K562 (cell line): ENCODE measurements around the gene B4GALNT4. TPM values are rescaled to one million over a fixed set of nuclear protein-coding genes. Genes with fewer than 3 reads are reported as not detected.

Source experiments
- ELF1 ChIP-seq: fragments of 200-800 bp; sonication (Bioruptor generic); IDR thresholded peaks from 2 replicates; pipeline ENCODE4 v1.6.1; 2016; ENCODE audit warnings: missing genetic modification characterization, missing compliant biosample characterization
- ELF4 ChIP-seq: fragments of 450-650 bp; formaldehyde crosslinking; IDR thresholded peaks from 2 replicates; pipeline ENCODE4 v1.4.0; 2022; ENCODE audit warnings: missing genetic modification characterization
- KLF1 ChIP-seq: fragments of 450-650 bp; IDR thresholded peaks from 2 replicates; pipeline ENCODE4 v1.6.1; 2016; ENCODE audit warnings: missing genetic modification characterization, missing compliant biosample characterization
- NFRKB ChIP-seq: fragments of 450-650 bp; IDR thresholded peaks from 2 replicates; pipeline ENCODE4 v1.6.1; 2016; ENCODE audit warnings: low read depth
- PHB2 ChIP-seq: fragments of 450-650 bp; IDR thresholded peaks from 2 replicates; pipeline ENCODE4 v1.6.1; 2017; ENCODE audit warnings: low read depth
- ZNF212 ChIP-seq: fragments of 450-650 bp; formaldehyde crosslinking; IDR thresholded peaks from 2 replicates; pipeline ENCODE4 v1.4.0; 2020; ENCODE audit warnings: mild to moderate bottlenecking
- polyA plus RNA-seq, 8 experiments: library from polyadenylated mRNA; depleted of rRNA in 4 of 8; stranded (reverse) in 5 of 8; unstranded in 3 of 8; fragments of >200 nt; fragmentation: Nextera tagmentation in 2 of 8; fragmentation: Illumina TruSeq in 1 of 8; extraction: Ambion mirVana in 2 of 8; extraction: Trizol in 1 of 8; gene quantifications; 2 replicates each; pipeline versions ENCODE4 v1.2.1 to v1.2.3, GENCODE V29; 2011 to 2014; ENCODE audit warnings: inconsistent platforms in 1 of 8, missing spikeins in 1 of 8
- total RNA-seq, 7 experiments: library from RNA; depleted of rRNA in 6 of 7; stranded (reverse); fragments of >200 nt in 6 of 7; fragmentation: Illumina TruSeq in 2 of 7; extraction: Trizol in 2 of 7; gene quantifications; 2 replicates each; pipeline versions ENCODE4 v1.2.1 to v1.2.3, GENCODE V29; 2011 to 2021; ENCODE audit warnings: low replicate concordance in 1 of 7
- TF ChIP-seq, protein P1 (sequence below), 2 experiments: fragments of 450-650 bp in 1 of 2; sonication (generic) in 1 of 2; formaldehyde crosslinking in 1 of 2; IDR thresholded peaks; 2 replicates each; pipeline versions ENCODE4 v1.7.1 to v1.9.0; 2016 to 2022; ENCODE audit warnings: inconsistent platforms in 1 of 2, mild to moderate bottlenecking in 1 of 2, missing genetic modification reagents in 1 of 2
- TF ChIP-seq, protein P2 (sequence below): fragments of 450-650 bp; IDR thresholded peaks from 2 replicates; pipeline ENCODE4 v1.6.1; 2018; ENCODE audit not compliant: partially characterized antibody
- TF ChIP-seq, protein P3 (sequence below): fragments of 250-450 bp; sonication (Bioruptor Pico); IDR thresholded peaks from 2 replicates; pipeline ENCODE4 v1.5.0; 2021
- TF ChIP-seq, protein P4 (sequence below), 2 experiments: fragments of 450-650 bp; IDR thresholded peaks; 2 replicates each; pipeline ENCODE4 v1.6.1; 2018; ENCODE audit warnings: mild to moderate bottlenecking in 2 of 2, low read depth in 1 of 2; ENCODE audit not compliant: partially characterized antibody in 2 of 2

The B4GALNT4 gene
- total and polyA plus RNA-seq, 9 of the 15 experiments (the other 6 are each of a cell fraction or from before 2014, with no cell fraction given): 0.20 to 37.1 (median 10.8) TPM; not detected in 1

DNA sequence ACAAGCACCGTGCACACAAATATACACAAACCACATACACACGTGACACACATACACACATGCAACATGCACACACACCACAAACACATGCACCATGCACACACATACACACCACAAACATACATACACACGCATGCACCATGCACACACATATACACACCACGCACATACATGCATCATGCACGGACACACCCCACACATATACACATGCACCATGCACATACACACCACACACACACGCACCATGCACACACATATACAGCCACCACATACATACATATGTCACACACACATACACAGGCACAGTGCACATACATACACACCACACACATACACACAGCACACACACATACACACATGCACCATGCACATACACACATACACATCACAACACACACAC is 12.7 kb upstream of the B4GALNT4 start (continued):
- TF ChIP-seq, protein P1, sequence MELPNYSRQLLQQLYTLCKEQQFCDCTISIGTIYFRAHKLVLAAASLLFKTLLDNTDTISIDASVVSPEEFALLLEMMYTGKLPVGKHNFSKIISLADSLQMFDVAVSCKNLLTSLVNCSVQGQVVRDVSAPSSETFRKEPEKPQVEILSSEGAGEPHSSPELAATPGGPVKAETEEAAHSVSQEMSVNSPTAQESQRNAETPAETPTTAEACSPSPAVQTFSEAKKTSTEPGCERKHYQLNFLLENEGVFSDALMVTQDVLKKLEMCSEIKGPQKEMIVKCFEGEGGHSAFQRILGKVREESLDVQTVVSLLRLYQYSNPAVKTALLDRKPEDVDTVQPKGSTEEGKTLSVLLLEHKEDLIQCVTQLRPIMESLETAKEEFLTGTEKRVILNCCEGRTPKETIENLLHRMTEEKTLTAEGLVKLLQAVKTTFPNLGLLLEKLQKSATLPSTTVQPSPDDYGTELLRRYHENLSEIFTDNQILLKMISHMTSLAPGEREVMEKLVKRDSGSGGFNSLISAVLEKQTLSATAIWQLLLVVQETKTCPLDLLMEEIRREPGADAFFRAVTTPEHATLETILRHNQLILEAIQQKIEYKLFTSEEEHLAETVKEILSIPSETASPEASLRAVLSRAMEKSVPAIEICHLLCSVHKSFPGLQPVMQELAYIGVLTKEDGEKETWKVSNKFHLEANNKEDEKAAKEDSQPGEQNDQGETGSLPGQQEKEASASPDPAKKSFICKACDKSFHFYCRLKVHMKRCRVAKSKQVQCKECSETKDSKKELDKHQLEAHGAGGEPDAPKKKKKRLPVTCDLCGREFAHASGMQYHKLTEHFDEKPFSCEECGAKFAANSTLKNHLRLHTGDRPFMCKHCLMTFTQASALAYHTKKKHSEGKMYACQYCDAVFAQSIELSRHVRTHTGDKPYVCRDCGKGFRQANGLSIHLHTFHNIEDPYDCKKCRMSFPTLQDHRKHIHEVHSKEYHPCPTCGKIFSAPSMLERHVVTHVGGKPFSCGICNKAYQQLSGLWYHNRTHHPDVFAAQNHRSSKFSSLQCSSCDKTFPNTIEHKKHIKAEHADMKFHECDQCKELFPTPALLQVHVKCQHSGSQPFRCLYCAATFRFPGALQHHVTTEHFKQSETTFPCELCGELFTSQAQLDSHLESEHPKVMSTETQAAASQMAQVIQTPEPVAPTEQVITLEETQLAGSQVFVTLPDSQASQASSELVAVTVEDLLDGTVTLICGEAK (IDR thresholded peaks at IDR 0.05): no peak
- TF ChIP-seq, protein P1 (CRISPR knock-in tag; IDR thresholded peaks at IDR 0.05): no peak
- TF ChIP-seq PHB2 (no peak), KLF1 (no peak), NFRKB (0 out of 2 replicates have a peak, but pooled peaks have one; percentile 40), ELF4 (0 out of 2 replicates have a peak, but pooled peaks have one; percentile 27), ZNF212 (CRISPR knock-in tag) (no peak), ELF1 (0 out of 2 replicates have a peak, but pooled peaks have one; percentile 18)
- TF ChIP-seq, protein P2, sequence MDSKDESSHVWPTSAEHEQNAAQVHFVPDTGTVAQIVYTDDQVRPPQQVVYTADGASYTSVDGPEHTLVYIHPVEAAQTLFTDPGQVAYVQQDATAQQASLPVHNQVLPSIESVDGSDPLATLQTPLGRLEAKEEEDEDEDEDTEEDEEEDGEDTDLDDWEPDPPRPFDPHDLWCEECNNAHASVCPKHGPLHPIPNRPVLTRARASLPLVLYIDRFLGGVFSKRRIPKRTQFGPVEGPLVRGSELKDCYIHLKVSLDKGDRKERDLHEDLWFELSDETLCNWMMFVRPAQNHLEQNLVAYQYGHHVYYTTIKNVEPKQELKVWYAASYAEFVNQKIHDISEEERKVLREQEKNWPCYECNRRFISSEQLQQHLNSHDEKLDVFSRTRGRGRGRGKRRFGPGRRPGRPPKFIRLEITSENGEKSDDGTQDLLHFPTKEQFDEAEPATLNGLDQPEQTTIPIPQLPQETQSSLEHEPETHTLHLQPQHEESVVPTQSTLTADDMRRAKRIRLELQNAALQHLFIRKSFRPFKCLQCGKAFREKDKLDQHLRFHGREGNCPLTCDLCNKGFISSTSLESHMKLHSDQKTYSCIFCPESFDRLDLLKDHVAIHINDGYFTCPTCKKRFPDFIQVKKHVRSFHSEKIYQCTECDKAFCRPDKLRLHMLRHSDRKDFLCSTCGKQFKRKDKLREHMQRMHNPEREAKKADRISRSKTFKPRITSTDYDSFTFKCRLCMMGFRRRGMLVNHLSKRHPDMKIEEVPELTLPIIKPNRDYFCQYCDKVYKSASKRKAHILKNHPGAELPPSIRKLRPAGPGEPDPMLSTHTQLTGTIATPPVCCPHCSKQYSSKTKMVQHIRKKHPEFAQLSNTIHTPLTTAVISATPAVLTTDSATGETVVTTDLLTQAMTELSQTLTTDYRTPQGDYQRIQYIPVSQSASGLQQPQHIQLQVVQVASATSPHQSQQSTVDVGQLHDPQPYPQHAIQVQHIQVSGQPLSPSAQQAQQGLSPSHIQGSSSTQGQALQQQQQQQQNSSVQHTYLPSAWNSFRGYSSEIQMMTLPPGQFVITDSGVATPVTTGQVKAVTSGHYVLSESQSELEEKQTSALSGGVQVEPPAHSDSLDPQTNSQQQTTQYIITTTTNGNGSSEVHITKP: no peak
- TF ChIP-seq, protein P3, sequence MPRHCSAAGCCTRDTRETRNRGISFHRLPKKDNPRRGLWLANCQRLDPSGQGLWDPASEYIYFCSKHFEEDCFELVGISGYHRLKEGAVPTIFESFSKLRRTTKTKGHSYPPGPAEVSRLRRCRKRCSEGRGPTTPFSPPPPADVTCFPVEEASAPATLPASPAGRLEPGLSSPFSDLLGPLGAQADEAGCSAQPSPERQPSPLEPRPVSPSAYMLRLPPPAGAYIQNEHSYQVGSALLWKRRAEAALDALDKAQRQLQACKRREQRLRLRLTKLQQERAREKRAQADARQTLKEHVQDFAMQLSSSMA (CRISPR knock-in tag): no peak
- TF ChIP-seq, protein P4, sequence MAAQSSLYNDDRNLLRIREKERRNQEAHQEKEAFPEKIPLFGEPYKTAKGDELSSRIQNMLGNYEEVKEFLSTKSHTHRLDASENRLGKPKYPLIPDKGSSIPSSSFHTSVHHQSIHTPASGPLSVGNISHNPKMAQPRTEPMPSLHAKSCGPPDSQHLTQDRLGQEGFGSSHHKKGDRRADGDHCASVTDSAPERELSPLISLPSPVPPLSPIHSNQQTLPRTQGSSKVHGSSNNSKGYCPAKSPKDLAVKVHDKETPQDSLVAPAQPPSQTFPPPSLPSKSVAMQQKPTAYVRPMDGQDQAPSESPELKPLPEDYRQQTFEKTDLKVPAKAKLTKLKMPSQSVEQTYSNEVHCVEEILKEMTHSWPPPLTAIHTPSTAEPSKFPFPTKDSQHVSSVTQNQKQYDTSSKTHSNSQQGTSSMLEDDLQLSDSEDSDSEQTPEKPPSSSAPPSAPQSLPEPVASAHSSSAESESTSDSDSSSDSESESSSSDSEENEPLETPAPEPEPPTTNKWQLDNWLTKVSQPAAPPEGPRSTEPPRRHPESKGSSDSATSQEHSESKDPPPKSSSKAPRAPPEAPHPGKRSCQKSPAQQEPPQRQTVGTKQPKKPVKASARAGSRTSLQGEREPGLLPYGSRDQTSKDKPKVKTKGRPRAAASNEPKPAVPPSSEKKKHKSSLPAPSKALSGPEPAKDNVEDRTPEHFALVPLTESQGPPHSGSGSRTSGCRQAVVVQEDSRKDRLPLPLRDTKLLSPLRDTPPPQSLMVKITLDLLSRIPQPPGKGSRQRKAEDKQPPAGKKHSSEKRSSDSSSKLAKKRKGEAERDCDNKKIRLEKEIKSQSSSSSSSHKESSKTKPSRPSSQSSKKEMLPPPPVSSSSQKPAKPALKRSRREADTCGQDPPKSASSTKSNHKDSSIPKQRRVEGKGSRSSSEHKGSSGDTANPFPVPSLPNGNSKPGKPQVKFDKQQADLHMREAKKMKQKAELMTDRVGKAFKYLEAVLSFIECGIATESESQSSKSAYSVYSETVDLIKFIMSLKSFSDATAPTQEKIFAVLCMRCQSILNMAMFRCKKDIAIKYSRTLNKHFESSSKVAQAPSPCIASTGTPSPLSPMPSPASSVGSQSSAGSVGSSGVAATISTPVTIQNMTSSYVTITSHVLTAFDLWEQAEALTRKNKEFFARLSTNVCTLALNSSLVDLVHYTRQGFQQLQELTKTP (IDR thresholded peaks at IDR 0.05; ENCODE audit: low read depth in 1 of 2, partially characterized antibody in 2 of 2): no peak
